ENCODE data around the gene ALG2.

DNA sequence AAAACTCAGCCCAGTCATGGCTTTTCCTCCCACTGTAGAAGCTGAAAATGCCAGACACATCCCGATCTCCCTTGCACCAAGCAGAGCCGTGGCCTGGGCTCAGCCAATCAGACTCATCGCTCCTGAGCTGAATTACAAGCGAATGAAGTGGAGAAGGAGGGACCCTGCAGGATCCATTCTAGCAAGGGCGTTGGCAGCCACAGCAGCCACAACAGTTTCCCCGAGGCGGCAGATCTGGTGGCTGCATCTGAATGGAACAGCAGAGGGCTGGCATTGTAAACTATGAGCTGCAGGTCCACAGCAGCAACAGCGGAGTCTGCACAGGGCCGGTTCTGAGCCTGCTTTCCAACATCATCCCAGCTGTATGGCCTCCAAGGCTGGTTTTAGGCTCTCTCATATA lies 23.8 kb downstream of the ALG2 start:
- TF ChIP-seq, protein P1, sequence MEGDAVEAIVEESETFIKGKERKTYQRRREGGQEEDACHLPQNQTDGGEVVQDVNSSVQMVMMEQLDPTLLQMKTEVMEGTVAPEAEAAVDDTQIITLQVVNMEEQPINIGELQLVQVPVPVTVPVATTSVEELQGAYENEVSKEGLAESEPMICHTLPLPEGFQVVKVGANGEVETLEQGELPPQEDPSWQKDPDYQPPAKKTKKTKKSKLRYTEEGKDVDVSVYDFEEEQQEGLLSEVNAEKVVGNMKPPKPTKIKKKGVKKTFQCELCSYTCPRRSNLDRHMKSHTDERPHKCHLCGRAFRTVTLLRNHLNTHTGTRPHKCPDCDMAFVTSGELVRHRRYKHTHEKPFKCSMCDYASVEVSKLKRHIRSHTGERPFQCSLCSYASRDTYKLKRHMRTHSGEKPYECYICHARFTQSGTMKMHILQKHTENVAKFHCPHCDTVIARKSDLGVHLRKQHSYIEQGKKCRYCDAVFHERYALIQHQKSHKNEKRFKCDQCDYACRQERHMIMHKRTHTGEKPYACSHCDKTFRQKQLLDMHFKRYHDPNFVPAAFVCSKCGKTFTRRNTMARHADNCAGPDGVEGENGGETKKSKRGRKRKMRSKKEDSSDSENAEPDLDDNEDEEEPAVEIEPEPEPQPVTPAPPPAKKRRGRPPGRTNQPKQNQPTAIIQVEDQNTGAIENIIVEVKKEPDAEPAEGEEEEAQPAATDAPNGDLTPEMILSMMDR (IDR thresholded peaks at IDR 0.05; ENCODE audit: insufficient read depth, low read length) = no peak
- TF ChIP-seq GABPA (IDR thresholded peaks at IDR 0.05; ENCODE audit: low read depth) = no peak
- TF ChIP-seq, protein P2, sequence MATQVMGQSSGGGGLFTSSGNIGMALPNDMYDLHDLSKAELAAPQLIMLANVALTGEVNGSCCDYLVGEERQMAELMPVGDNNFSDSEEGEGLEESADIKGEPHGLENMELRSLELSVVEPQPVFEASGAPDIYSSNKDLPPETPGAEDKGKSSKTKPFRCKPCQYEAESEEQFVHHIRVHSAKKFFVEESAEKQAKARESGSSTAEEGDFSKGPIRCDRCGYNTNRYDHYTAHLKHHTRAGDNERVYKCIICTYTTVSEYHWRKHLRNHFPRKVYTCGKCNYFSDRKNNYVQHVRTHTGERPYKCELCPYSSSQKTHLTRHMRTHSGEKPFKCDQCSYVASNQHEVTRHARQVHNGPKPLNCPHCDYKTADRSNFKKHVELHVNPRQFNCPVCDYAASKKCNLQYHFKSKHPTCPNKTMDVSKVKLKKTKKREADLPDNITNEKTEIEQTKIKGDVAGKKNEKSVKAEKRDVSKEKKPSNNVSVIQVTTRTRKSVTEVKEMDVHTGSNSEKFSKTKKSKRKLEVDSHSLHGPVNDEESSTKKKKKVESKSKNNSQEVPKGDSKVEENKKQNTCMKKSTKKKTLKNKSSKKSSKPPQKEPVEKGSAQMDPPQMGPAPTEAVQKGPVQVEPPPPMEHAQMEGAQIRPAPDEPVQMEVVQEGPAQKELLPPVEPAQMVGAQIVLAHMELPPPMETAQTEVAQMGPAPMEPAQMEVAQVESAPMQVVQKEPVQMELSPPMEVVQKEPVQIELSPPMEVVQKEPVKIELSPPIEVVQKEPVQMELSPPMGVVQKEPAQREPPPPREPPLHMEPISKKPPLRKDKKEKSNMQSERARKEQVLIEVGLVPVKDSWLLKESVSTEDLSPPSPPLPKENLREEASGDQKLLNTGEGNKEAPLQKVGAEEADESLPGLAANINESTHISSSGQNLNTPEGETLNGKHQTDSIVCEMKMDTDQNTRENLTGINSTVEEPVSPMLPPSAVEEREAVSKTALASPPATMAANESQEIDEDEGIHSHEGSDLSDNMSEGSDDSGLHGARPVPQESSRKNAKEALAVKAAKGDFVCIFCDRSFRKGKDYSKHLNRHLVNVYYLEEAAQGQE (IDR thresholded peaks at IDR 0.05; ENCODE audit: insufficient replicate concordance, low read depth) = no peak

All from HL-60 (cell line).